ENCODE measurements around the gene VNN1.
A peak's percentile ranks its signal among the peaks of the same experiment; 100 is the strongest.
"Not testable (repeated sequence)": the region's sequence is repeated elsewhere in the genome, so short reads cannot be mapped to it uniquely, and the experiment has no call there.

VNN1 gene

GRCh38 chr6:132719736-132720448 is 6.0 kb upstream of the VNN1 start:
- DNase-seq = no peak

DNA sequence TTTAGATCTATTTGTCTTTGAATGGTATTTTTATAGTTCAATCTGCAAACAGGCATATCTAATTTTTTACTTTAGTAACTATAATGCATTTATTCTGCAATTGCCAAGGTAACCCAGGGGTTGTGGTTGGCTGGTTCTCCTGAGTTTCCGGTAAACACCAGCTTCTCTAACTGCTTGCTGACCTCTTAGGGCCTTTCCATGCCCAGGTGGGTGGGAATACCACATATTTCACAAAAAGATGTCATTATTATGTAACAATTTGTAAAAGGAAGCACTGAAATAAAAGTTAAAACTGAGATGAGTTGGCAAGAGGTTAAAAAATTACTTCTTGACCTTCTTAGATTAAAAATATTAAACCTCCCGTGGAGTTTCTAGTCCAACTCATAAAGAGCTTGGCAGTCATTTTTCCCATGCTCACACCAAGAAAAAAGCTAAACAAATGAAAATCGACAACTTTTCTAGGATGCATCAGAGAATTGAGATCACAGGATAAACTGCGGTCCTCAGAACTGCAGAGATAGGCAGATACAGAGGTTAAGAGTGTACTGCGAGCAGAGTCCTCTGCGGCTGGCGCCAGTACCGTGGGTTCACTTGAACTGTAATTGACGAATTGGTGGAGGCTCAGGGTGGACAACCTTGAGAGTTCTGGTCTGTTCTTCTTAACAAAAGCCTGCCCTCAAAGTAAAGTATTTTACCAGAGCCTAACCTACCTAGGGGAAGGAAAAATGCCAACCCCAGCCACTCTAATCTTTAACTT is 2.2 kb upstream of the VNN1 start:
- DNase-seq = no peak

DNA sequence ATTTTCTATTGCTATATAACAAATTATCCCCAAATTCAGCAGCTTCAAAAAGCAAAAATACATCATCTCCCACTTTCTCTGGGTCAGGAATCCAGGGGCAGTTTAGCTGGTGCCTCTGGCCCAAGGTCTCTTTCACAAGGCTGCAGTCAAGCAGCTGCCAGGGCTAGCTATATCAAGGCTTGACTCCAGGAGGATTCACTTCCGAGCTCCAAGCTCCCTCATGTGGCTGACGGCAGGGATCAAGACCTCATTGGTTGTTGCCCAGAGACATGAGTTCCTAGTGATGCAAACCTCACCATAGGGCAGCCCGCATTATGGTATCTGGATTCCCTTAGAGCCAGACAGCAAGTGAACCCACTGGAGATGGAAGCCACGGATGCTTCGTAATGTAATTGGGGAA is 1.3 kb upstream of the VNN1 start:
- no peak for DNase-seq

DNA sequence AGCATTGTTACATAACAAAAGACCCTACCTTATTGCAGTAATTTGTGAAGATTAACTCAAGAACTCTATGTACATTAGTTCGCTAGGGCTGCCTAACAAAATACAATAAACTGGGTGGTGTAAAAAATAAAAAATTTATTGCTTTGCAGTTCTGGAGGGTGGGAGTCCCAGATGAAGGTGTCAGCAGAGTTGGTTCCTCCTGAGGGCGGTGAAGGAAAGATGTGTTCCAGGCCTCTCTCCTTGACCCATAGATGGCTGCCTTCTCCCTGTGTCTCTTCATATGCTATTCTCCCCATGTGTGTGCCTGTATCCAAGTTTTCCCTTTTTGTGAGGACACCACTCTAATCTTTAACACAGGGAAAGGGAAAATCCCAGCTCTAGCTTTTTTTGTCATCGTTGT is 305 bp upstream of the VNN1 start:
- DNase-seq = no peak

- no peak for DNase-seq
Measured at GRCh38 chr6:132712366-132712765, 1.5 kb downstream of the VNN1 start.

- no peak for DNase-seq
Measured at GRCh38 chr6:132708771-132709170, 5.1 kb downstream of the VNN1 start.

DNA sequence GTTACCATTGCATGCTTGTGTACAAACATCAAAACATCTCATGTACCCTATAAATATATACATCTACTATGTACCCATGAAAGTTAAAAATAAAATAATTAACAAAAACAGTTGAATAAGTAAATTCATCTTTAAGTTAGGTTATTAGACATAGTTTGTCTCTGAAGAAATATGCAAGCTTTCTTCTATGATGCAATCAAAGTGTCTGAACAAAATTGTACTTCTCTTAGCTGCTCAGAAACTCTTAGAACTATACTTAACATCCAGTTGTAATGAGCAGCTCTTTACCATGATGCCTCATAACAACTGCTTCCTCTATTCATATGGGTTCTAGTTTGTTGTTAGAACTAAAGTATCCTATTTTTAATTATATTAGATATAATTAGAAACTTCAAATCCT is 5.9 kb downstream of the VNN1 start:
- no peak for DNase-seq

DNA sequence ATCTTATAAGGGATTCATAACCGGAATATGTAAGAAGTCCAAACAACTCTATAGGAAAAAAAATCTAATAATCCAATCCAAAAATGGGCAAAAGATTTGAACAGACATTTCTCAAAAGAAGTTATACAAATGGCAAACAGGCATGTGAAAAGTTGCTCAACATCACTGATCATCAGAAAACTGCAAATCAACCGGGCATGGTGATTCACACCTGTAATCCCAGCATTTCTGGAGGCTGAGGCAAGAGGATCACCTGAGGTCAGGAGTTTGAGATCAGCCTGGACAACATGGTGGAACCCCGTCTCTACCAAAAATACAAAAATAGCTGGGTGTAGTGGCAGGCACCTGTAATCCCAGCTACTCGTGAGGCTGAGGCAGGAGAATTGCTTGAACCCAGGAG is 7.1 kb downstream of the VNN1 start:
- DNase-seq = not testable (repeated sequence)

- no peak for DNase-seq
Measured at GRCh38 chr6:132703936-132704335, 9.9 kb downstream of the VNN1 start.

DNA sequence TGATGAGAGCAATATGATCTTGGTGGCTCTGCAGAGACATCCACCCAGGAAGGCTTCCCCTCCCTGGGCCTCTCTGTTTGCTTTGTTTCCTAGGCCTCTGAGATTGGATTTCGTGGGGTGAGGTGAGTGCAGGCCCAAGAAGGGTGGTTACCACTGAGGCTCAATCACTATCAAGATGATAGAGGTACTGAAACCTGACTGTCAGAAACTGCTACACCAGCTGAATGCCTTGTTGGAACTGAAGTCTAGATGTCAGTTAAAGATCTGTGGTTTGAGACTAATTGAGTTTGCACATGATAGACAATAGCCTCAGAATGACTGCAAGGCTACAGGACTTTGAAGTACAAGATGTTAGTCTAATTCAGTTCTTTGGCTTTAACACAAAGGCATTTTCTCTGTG is 15.2 kb downstream of the VNN1 start:
- DNase-seq = peak; percentile 25

GRCh38 chr6:132695773-132696172 is 18.1 kb downstream of the VNN1 start:
- no peak for DNase-seq

GRCh38 chr6:132693478-132693877 is 20.4 kb downstream of the VNN1 start:
- DNase-seq = no peak

- DNase-seq = no peak
Measured at GRCh38 chr6:132690678-132691077, 23.2 kb downstream of the VNN1 start.

DNA sequence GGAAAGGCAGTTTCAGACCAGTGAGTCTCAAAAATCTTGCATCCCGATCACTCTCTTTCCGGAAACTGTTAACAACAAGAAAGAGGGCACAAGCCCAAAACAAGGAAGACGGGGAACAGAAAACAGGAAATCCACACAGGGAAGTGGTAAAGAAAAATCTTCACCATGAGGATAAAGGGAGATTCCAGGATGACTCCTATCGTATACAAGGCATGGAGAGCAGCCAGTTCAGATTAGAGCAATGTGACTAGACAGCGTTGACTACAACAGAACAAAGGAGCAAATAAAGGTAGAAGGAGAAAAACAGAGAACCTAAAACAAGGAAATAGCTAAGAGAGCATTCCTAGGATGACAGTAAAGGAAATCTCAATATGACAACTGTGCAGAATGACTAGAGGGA is 26.5 kb downstream of the VNN1 start:
- no peak for DNase-seq

- no peak for DNase-seq
Measured at GRCh38 chr6:132686531-132686930, 27.3 kb downstream of the VNN1 start.

GRCh38 chr6:132685009-132685408 is 28.8 kb downstream of the VNN1 start:
- DNase-seq = no peak

- DNase-seq = no peak
Measured at GRCh38 chr6:132684272-132684671, 29.6 kb downstream of the VNN1 start.

DNA sequence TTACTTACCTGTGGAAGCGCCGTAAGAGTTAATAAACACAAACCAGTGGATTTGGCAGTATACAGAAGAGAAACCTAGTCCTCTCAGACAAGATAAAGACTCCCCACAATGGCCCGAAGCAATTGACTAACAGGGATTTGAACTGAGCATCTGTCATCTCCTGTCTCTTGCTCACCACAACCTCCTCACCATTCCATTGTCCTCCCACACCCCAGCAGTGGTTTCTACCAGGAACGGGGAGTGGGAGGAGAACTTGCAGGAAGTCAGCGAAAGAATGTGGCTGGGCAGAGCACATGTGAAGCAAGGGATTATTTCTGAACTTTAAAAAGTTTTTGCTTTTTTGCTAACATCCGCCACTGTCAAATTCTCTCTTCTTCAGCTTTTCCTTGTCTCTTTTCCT is 30.3 kb downstream of the VNN1 start:
- no peak for DNase-seq

DNA sequence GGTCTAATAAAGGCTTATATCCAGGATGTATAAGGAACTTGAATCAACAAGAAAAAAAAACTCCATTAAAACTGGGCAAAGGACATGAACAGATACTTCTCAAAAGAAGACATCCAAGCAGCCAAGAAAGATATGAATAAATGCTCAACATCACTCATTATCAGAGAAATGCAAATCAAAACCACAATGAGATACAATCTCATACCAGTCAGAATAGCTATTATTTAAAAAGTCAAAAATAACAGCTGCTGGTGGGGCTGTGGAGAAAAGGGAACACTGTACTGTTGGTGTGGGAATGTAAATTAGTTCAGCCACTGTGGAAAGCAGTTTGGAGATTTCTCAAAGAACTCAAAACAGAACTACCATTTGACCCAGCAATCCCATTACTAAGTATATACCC is 34.8 kb downstream of the VNN1 start:
- DNase-seq = peak; percentile 31

- peak; percentile 14 for DNase-seq
Measured at GRCh38 chr6:132675749-132676148, 38.1 kb downstream of the VNN1 start.

- no peak for DNase-seq
Measured at GRCh38 chr6:132675002-132675401, 38.9 kb downstream of the VNN1 start.

- no peak for DNase-seq
Measured at GRCh38 chr6:132673376-132674094, 40.3 kb downstream of the VNN1 start.

- DNase-seq = no peak
Measured at GRCh38 chr6:132671295-132671694, 42.6 kb downstream of the VNN1 start.

DNA sequence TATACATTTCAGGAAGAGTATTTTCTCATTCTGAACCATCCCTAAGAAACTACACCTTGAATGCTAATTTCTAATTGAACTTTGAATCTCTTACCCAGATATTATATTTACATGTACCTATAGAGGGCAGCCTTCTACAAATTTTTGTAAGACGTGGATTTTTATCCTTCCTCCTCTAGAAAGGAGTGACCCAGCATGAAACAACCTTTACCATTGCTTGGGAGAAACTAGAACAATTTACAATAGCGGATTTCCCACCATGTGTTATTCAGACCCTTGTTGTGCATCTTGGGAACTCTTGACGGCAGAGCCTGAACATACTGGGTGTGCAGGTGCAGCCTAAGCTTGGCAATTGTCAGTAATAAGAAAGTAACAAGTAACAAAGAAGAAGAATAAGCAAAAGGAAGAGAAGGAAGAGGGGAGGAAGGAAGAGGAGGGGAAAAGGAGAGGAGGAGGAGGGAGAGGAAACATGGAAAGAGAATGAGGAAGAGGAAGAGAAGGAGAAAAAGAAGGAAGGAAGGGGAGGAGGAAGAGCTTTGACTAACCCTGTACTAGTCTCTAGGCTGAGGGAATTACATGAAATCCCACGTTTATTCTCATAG is 44.1 kb downstream of the VNN1 start:
- peak; percentile 57 for DNase-seq

Measured in activated CD4-positive, alpha-beta T cell treated with anti-CD3 and anti-CD28 coated beads, Interleukin-10, Interleukin-2, amounts not matched to agents 100 ng/mL and 50 ng/mL, durations not matched to agents 16 hours and 8 hours (primary cell).